B cell (primary cell): Measurements from ENCODE around the gene TFCP2.

Experiments used
- EZH2 ChIP-seq: IDR thresholded peaks from 2 replicates; pipeline ENCODE4 v1.6.1; 2012; ENCODE audit warnings: borderline replicate concordance, low read depth, mild to moderate bottlenecking, moderate library complexity, low read length; ENCODE audit not compliant: insufficient read depth, poor library complexity, severe bottlenecking
- TF ChIP-seq, protein P1 (sequence below): fragments of 200-600 bp; IDR thresholded peaks from one replicate; pipeline ENCODE4 v1.8.0; 2022; ENCODE audit warnings: antibody characterized with exemption, mild to moderate bottlenecking

DNA sequence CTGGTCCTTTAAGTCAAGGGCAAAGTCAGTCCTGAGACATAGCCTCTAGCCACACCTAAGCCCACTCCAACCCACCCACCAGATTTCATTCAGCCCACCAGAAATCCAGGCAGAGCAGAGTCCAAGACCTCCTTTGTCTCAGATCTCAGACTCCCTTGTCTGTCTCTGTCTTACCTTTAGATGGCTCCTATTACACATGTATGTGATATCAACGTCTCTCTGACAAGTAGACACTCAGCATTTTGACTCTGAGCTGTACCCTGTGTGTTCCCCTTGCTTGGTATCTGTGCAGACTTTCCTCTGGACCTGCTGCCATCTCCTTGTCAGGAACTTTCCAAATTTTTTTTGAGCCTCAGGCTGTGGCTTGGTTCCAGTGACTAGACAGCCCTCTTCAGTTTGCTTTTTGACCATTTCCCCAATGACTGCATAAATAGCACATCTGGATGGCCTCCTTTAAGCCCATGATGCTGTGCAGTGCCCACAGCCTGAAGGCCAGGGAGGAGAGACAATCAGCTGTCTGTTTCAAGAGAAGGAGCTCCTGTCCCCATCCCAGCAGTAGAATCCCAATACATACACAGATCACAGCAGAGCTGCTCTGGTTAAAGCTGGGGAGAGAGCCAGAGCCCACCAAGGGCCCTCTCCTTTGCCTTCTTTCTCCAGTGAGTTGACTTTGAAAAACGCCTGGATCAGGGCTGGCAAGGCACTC, 37.9 kb upstream of the TFCP2 start:
- TF ChIP-seq, protein P1, sequence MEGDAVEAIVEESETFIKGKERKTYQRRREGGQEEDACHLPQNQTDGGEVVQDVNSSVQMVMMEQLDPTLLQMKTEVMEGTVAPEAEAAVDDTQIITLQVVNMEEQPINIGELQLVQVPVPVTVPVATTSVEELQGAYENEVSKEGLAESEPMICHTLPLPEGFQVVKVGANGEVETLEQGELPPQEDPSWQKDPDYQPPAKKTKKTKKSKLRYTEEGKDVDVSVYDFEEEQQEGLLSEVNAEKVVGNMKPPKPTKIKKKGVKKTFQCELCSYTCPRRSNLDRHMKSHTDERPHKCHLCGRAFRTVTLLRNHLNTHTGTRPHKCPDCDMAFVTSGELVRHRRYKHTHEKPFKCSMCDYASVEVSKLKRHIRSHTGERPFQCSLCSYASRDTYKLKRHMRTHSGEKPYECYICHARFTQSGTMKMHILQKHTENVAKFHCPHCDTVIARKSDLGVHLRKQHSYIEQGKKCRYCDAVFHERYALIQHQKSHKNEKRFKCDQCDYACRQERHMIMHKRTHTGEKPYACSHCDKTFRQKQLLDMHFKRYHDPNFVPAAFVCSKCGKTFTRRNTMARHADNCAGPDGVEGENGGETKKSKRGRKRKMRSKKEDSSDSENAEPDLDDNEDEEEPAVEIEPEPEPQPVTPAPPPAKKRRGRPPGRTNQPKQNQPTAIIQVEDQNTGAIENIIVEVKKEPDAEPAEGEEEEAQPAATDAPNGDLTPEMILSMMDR, result no peak
- no peak for TF ChIP-seq EZH2
